GM04503 (cell line): ENCODE data around the gene CDT1.
A peak's percentile ranks its signal among the peaks of the same experiment; 100 is the strongest.

Source experiments
- DNase-seq: peaks from one replicate; pipeline ENCODE4 v3.0.0-alpha.2; 2012; ENCODE audit warnings: low read depth

CDT1 gene

GRCh38 chr16:88805340-88805715, 1.7 kb downstream of the CDT1 start:
- no peak for DNase-seq

DNA sequence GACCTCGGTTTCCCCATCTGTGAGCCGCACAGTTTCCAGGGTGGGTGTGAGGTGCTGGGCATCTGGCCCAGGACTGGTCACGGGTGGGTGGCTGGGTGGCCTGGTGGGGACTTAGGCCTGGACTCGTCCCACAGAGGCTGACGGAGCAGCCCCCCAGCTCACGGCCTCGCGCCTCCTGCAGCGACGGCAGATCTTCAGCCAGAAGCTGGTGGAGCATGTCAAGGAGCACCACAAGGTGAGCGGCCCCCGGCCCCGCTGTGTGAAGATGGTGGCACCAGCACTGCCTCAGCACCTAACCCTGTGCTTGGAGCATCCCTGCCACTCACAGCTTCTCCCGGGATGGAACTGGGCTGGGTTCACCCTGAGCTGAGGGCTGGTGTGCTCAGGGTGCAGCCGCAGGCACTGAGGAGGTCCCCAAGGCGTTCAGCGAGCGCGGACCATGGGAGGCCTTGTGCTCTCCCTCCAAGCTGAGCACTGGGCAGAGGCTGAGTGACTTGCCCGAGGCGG, 2.4 kb downstream of the CDT1 start:
- DNase-seq: no peak

DNA sequence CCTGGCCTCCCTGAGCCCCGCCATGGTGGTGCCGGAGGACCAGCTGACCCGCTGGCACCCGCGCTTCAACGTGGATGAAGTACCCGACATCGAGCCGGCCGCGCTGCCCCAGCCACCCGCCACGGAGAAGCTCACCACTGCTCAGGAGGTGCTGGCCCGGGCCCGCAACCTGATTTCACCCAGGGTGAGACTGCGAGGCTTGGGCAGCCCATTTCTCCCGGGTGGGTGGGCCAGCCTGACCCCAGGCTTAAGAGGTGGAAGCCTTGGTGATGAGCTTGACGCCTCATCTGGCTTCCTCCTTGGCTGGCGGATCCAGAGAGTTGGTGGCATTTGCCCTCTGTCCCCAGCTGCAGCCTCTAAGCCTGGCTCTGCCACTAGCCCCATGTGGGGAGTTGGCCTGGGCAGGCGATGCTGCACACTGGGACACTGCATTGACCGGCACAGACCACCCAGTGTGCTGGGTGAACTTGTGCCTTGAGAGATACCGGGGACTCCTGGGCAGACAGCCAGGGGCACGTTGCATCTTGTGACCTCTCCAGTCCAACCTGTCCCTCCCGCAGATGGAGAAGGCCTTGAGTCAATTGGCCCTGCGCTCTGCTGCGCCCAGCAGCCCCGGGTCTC, 3.0 kb downstream of the CDT1 start:
- no peak for DNase-seq

DNA sequence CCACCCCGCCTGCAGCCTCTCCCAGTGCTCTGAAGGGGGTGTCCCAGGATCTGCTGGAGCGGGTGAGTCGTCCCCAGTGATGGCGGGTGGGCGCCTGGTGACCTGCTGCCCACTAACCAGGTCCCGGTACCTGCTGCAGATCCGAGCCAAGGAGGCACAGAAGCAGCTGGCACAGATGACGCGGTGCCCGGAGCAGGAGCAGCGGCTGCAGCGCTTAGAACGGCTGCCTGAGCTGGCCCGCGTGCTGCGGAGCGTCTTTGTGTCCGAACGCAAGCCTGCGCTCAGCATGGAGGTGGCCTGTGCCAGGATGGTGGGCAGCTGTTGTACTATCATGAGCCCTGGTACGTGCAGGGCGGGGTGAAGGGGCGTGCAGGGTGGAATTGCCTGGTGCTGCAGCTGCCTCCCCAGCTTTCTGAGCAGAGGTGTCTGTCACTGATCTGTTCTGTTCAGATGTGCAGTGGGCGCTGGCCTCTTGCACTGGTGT, 3.6 kb downstream of the CDT1 start:
- DNase-seq: no peak

GRCh38 chr16:88807626-88808453, 4.3 kb downstream of the CDT1 start:
- DNase-seq: no peak

DNA sequence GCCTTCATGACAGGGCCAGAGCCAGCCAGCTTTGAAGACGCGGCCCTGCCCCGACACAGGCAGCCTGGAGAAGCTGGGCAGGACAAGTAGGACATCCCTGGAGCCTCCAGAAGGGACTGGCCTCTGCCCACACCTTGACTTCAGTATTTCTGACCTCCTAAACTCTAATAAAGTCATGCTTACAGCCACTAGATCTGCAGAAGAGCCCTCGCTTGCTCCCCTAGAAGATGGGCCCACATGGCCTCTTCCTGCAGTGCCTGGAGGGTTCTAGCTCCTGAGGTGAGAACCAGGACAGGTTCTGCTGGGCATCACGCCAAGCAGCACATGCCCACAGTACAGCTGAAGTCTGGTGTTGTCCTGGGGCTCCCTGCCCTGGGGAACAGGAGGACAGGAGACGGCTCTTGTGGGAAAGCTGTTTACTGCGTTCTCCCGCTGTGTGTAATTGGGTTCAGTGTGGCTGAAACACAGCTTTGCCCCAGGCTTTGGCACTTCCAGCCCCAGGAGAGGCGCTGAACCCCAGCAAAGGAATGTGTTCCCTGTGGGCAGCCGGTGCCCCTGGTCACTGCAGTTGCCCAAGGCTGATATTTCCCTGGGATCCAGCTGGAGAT, 5.6 kb downstream of the CDT1 start:
- DNase-seq: no peak

GRCh38 chr16:88809676-88810165, 6.1 kb downstream of the CDT1 start:
- DNase-seq: no peak

- DNase-seq: no peak
These were observed 6.8 kb downstream of the CDT1 start for GRCh38 chr16:88810166-88810911.

DNA sequence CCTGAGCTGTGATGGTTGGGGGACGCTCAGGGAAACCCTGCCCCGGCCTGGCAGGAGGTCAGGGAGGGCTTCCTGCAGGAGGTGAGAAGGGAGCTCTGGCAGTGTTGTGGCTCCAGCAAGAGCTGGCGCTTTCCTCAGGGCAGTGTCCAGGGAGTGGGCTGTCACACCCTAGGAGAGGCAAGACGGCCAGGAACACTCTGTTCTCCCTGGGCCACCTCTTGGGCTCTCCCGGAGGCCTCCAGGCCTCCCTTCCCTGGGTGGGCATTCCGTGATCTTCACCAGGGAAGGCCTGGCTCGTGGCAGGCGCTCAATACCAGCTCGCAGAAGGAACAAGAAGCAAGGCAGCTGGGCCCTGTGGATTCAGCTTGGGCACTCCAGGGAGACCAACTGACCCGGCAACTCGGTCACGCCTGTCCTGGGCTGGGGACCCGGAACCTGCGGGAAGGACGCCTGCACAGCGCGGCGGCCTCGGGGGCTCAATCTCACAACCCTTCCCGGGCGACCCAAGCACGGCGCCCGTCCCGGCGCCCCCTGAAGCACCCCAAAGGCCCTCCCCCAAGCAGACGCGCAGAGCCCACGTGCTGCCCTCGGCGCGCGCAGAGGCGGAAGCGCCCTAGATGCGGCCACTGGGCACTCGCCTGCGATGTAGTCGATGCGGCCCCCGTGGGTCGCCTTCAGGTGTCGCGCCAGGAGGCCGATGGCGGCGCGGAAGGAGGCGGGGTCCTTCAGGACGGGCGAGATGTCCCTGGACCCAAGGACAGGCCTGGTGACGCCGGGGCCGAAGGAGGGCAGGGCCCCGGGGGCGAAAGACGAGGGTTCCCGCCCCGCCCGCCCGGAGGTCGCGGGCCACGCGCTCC, 7.6 kb downstream of the CDT1 start:
- DNase-seq: no peak

GRCh38 chr16:88811769-88812512, 8.4 kb downstream of the CDT1 start, which contains the start of gene APRT:
Gene APRT, minus strand, starts transcription at chr16:88811928. Its CDS starts 29 bp downstream, at chr16:88811899.
- DNase-seq: peak; percentile 73

DNA sequence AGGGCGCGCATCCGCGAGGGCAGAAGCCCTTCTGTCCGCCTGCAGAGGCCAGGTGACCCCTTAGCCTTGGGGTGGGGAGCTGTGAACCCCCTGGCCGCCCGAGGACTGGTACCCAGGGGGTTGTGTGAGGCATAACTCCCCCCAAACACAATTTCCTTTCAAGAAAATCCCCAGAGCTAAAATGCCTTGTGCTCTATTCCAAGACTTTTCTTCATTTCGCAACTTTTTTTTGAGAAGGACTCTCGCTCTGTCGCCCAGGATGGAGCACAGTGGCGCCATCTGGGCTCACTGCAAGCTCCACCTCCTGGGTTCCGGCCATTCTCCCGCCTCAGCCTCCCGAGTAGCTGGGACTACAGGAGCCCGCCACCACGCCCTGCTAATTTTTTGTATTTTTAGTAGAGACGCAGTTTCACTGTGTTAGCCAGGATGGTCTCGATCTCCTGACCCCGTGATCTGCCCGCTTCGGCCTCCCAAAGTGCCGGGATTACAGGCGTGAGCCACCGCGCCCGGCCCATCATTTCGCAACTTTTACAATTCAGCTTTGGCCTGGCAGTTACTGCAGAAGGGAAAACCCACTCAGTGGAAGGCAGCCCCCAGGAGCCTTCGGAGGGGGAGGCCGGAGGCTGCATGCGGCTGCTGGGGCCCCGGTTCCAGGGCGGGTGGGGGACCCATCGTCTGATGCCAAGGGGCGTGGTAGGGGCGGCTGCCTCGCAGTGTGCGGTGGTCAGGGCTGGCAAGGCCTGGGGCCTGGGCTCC, 9.1 kb downstream of the CDT1 start:
- DNase-seq: no peak

DNA sequence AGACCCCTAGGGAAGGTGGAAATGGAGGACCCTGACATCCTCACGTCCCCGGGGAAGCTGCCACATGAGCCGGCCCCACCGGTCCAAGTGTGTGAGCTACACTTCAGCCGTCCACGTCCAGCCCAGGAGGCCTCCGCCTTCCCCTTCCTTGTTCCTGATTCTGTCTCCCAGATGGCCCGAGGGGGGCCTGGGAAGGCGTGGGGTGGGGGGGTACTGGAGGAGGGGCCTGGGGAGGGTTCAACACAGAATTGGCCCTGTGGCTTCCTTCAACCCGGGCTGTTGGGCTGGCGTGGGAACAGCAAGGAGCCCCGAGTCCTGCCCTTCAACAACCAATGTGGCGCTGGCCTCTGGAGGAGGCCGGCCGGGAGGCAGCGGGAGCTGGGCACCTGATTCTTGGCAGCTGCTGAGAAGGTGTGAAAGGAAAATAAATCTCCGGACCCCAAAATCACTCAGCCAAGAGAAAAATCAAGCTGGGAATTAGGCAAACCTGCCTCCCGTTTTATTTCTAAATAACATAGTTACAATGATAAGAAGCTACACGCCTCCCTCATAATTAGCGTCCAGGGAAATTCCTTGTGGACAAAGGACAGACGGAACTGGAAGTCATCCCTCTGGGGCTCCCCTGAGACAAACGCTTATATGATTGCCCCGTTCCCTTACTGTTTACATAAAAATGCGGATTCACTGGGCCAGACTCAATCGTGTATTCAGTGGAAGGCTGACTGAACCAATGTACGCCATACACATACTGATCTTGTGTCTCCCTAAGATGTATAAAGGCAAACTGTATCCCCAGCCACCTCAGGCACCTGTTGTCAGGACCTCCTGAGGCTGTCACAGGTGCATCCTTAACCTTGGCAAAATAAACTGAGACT, 9.9 kb downstream of the CDT1 start:
- no peak for DNase-seq

GRCh38 chr16:88814144-88814502, 10.5 kb downstream of the CDT1 start:
- no peak for DNase-seq

GRCh38 chr16:88815227-88815626, 11.6 kb downstream of the CDT1 start:
- DNase-seq: no peak

DNA sequence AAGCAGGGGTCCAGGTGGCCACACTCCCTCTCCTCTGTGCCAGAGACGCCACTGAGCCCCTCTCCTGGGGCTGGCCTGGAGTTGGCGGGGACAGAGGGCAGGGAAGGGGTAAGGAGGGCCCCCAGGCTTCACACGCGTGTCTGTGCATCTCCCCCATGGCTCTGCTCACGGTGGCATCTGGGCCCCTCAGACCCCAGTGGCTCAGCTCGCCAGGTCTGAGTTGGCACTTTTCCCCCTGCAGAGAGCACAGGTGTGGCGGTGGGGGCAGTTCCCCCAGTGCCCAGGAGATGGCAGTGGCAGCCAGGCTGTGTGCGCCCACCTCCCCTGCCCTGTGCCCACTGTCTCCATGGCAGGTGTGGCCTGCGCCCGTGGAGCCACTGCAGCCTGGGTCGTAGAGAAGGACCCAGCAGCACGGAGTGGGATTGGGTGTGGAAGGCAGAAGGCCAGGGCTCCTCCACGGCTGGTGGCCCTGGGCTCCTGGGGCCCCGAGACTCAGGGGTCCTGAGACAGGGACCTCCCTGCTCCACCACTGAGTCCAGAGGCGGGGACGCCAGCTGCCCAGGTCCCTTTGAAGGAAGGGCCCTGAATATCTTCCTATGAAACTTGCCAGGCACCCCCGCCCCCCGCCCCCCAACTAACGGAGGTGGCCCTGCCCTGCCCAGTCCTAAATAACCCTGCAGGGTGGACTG, 12.5 kb downstream of the CDT1 start:
- DNase-seq: no peak

DNA sequence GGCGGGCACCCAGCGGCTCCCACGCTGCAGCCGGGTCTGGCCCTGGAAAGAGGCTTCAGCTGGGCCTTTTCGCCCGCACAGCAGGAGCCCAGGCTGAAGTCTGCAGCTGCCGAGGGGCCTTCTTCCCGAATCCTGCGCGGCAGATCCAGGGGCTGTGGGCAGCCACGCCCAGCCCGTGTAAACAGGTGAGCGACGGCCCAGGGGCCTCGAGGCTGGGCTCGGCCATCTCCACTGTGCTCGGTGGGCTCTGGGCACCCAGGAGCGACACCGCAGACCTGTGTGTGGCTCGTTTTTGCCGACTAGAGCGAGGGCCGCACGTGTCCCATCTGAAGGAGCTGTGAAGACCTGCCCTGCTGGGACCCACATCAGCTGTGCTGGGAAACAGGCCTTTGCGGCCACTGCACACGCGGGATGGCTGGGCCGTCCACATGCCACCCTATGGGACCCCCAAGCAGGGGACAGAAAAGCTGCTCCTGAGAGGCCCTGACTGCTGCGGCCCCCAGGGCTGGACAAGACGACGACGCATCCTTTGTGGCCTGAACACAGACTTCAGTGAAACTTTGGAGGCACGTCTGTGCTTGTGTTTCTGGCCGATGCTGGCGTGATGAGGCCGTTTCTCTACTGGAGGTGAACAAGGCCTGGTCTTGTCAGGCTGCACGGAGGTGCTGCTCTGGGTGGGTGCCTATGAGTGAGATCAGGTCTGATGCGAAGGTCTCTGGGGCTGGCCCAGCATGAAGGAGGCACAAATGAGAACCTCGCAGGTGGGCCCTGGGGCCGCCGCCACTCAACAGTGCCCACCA, 13.3 kb downstream of the CDT1 start:
- no peak for DNase-seq
